Renal pelvis (tissue), 4 donors: ENCODE measurements around the gene DOK6. TPM values are rescaled to one million over a fixed set of nuclear protein-coding genes. Genes with fewer than 3 reads are reported as not detected.

Source experiments
- DNase-seq: peaks from one replicate; pipeline ENCODE4 v3.0.0-alpha.2; 2013
- polyA plus RNA-seq, 3 donors: library from polyadenylated mRNA; unstranded; fragments of 120-200 nt; gene quantifications; one replicate each; pipeline ENCODE4 v1.2.1, GENCODE V29; 2013; ENCODE audit not compliant: insufficient read length in 3 of 3

The DOK6 gene
- polyA plus RNA-seq, 3 donors, result 15.8 to 21.9 (median 18.0) TPM

DNA sequence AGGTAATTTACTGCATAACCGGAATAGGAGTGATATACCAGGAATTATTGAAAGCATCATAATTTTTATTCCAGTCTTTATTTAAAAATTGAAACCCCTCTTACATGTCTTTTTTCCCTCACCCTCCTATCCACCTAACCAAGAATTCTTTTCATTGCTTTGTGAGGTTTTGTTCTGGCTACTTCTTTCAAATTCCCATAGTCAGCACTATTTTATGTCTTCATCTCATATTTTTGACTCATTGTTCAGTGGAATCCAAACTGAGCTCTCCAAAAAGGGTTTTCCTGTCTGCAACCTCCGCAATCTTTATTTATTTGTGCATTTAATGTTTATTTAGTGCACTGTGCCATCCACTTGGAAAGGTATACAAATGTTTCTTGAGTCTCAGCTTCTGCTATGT lies 128.5 kb downstream of the DOK6 start:
- no peak for DNase-seq

DNA sequence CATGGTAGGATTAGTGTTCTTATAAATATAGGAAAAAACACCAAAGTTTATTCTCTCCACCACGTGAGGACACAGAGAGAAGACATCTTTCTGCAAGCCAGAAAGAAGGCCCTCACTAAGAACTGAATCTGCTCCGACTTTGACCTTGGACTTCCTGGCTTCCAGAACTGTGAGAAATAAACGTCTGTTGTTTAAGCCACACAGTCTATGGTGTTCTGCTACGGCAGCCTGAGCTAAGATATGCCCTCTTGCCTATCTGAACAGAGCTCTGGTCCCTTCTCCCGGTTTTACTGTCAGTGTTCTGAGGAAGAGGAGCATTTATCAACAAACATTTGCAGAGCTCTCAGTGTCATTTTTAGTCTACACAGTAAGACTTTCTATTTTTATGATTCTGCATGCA lies 131.3 kb downstream of the DOK6 start:
- DNase-seq, result no peak

DNA sequence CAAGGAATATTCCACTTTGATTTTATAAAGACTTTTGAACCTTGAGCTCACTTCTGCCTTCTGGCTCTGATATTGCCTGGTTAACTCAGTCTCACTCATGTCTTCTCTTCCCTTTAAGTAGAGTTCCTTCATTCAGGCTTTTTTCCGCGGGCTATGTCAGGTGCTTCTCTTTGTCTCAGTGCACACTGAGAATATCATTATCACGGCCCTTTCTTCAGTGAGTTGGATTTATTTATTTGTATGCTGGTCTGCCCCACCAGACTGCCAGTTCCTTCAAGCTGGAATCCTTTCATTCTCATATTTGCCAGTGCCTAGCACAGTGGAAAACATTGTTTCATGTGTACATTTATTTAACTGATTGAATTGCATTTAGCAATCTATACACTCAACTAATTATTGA lies 136.5 kb downstream of the DOK6 start:
- DNase-seq, result no peak

DNA sequence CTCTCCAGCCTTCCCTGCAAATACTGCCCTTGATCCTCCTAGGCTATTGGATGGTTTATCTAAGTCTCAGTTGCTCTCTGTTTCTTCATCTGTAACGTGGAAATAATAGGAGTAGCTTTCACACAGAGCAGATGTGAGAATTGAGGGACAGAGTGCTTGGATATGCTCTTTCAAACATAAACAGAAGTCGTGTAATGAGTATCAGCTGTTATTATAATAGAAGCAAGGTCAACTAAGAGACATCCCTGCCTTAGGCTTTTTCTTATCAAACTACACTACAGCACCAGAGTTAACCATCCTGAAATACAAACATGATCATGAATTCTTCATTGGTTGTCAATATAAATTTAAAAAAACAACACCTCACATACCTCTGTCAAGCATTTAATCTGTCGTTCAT lies 138.2 kb downstream of the DOK6 start:
- DNase-seq, result no peak

DNA sequence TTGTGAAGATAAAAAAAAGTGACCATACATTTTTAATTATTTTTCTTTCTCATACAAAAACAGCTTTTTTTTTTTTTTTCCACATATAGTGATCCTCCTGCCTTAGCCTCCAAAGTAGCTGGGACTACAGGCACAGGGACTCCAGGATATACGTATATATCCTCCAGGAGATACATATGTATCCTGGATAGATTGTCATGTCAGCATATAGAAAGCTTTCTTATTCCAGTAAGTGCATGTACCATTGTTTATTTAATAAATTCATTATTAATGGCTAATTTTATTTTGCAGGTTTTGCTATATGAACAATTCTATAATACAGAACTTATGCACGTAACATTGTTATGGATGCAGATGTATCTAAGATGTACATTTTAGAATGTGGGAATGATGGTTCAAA lies 138.7 kb downstream of the DOK6 start:
- DNase-seq, result no peak

DNA sequence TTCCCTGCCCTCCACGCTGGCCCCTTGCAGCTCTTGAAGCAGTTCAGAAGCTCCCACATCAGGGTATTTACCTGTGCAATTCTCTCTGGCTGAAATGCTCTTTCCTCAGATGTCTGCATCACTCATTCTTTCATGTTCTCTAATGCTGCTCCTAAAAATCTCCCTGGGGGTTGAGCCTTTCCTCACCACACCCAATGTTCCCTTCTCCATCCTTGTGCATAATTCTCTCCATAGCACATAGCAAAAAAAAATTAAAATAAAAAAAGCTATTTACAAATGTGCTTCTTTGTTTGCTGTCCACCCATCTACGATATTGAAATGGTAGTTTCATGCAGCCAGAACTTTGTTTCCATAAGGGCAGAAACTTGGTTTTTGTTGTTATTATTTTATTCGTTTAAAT lies 155.5 kb downstream of the DOK6 start:
- no peak for DNase-seq

DNA sequence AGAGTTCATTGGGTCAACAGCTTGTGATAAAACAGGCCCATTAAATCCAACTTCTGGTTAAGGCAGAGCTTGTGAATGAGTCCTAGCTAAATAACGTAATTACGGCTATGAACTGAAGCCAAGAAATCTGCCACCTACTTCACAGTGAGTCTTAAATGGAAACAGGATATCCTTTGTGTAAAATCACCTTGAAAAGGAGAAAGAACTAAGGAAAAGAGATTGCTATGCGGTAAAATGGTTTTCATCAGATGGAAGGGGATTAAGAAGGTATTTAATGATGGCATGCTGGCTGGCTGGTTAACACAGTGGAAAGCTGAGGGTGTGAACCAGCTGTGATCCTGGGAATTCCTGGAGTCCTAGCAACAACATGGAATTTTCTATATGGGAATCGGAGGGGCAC lies 156.6 kb downstream of the DOK6 start:
- DNase-seq, result peak; percentile 20

DNA sequence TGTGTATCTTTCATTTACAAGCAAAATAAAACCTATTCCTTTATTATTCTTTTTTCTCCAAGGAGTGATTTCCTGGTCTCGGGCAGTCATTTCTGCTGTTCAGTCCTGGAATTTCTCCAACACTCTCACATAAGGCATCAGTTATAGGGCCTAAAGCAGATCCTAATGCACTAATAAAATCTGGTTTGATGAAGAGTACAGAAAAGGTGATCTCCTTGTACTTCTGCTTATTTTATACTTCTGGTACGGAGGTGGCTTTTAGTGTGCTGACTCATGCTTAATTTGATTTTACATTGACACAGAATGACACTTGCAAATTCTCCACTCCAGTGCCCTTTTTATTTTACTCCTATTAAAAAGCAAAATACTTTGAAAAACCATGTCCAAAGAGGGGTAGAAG lies 157.4 kb downstream of the DOK6 start:
- DNase-seq, result peak; percentile 2

DNA sequence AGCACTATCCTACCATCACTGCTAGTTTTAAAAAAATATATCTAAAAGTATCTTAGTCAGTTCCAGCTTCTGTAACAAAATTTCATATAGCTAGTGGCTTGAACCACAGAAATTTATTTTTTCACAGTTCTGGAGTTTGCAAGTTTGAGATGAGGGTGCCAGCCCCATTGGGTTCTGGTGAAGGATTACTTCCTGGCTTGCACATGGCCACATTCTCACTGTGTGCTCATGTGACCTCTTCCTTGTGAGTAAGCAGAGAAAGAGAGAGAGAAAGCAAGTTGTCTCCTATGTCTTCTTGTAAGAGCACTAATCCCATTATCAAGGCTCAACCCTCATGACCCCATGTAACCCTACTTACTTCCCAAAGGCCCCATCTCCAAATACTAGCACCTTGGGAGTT lies 158.9 kb downstream of the DOK6 start:
- DNase-seq, result no peak

DNA sequence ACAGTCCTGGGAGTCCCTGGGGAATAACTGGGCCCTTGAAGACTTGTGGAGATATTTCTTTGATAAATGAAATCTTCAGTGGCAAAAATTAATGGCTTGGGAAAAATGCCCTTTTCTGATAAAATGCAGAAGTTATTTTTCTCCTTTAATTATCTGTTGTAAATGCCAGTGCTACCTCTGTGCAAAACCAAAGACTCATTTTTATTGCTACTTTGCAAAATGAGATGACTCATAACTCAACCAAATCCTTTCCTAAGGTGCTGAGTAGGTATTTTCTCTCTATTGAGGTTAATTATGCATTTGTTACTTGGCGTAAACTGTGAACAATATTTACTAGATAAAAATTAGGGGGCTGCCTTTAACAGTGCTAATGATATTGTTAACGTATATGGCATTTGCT lies 163.9 kb downstream of the DOK6 start:
- no peak for DNase-seq

DNA sequence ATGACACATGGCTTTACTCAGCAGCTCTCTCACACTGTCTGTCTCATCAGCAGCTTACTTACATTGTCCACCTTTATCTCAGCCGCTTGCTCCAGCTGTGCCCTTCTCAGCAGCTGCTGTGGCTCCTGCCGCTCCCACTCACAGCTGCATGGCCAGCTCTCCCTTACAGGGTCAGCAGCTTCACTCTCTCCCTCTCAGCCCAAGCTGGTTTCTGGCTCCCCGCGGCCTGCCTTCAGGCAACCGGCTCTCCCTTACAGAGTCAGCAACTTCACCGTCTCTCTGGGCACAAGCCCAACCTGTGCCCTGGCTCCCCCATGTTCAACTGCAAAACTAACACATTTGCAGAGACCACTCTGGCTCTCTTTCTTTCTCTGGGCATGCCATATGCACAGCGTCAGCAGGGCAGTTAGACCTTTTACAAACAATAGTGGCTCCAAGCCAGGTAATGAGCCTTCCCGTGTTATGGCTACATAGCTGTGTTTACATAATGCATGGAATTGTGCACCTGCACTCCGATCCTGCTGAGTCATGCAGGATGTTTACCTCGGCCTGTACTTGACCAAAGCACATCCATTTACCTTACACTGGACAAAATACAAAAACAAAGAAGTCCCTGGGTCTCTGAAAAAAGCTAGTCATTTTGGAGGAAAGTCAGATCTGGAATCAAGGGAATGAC lies 167.3 kb downstream of the DOK6 start:
- DNase-seq, result peak; percentile 4

DNA sequence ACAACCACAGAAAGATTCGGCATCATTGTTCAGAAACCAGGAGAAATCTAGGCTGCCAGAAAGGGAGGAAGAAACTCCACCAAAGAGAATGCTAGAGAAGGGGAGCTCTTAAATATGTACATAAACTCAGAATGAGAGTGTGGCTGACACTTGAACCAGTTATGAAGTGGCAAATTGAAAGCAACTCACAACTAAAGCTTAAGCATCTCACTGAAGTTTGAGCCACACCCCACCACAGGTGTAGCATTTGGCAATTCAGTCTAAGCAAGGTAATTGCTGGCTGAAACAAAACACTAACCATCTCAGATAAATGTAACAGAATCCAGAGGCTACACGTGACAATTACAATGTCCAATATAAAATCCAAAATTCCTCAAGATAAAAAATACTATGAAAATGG lies 168.4 kb downstream of the DOK6 start:
- DNase-seq, result no peak

DNA sequence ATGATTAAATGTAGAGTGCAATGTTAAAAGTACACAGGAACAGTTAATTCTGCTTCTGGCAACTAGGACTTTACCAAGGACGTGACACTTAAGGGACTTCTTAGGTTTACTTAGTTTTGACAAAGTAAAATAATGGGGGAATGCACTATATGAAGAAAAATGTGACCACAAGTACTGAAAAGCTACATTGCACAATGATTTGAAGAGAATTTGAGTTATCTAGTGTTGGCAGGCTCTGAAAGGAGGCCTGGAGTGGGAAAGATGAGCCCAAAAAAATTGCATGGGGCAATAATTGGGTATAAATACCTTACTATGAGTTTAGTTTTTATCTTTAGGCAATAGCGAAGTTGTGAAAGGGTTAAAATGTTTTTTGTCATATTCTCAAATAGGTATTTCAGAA lies 173.7 kb downstream of the DOK6 start:
- no peak for DNase-seq

DNA sequence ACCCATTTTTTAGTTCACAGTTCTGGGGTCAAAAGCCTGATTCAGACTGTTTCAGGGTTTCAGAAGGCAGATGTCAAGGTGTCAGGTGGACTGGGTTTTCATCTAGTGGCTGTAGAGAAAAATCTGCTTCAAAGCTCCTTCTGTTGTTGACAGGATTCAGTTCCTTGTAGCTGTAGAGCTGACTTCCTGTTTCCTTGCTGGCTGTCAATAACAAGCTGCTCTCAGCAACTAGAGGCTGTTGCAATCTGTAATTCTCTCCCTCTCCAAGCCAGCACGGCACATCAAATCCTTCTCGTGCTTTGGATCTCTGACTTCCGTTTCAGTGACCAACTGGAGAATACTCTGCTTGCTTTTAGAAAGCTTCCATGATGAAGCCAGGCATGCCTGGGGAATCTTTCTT lies 179.4 kb downstream of the DOK6 start:
- DNase-seq, result no peak

DNA sequence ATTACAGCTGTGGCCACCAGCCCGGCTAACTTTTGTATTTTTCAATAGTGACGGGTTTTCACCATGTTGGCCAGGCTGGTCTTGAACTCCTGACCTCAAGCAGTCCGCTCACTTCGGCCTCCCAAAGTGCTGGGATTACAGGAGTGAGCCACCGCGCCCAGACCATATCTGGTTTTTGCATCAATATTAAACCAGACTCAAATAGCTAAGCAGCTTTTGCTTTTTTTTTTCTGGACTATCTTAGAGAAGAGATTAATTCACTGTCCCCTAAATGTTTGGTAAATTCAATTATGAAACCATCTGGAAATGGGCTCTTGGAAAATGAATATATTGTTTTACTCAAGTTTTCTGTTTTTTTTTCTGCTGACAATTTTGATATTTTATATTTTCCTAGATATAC lies 183.7 kb downstream of the DOK6 start:
- DNase-seq, result no peak

DNA sequence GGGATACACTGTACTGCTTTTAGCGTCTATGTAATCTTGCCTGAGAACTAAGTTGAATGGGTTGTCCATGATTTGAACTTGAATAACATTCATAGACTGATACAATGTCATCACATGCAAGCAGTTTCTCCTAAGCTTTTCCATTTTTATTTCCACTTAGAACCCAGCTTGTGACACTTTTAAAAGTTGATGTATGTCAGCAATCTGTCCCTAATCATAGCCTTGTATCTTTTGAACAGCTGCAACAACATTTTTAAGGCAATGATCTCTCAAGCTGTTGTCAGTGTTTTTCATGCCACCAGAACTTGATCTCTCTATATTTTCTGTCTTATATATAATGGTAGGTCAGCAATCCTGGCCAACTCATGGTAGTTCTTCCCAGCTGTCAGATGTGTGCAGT lies 185.0 kb downstream of the DOK6 start:
- peak; percentile 19 for DNase-seq

DNA sequence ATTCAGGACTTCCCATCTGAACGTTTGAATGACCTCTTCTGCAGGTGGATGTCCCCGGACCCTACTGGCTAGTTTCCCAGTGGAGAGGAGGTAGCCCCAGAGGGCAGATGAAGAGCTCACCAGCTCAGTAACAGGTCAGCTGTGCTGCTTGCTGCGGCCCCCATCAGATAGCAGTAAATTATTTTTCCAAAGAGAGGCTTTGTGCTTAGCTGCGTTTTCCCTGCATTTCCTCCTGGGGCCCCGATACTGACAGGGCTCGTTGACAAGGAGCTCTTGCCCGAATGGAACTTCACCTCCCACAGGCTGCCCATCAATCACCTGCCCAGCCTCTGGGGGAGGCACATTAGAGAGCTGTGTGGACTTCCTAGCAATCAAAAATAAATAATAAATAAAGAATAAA lies 185.8 kb downstream of the DOK6 start:
- DNase-seq, result peak; percentile 12

DNA sequence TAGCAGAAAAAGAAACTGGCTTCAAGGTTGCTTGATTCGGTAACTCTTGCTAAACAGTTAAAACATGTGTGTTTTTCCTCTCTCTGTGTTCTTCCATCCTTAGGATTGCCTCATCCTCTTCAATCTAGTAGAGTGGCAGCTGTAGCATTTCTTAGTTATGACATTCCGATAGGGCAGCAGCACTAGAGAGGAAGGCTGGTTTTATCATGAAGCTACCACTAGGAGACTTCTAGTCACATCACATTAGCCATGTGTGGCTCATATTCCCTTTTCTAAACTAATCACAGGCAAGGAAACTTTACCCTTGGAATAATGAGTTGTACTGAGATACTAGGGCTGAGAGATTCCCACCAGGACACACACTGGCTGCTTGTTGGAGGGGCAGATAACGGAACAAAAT lies 187.6 kb downstream of the DOK6 start:
- DNase-seq, result no peak

DNA sequence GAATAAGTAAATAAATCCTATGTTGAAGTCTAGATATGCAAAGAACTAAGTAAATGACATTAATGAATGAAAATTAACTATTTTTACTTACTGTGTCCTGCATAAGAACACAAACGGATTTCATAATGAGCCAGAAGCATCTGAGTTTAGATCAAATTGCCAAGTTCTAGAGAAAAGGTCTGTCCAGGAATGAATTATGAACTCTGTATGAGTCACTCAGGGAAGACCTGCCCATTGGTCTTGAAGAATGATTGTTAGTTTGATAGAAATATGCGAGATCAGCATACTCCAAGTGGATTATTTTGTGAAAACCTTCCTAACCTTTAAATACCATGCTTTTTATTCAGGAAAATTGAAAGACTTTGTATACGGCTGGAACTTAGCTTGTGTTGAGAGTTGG lies 189.5 kb downstream of the DOK6 start:
- DNase-seq, result no peak

DNA sequence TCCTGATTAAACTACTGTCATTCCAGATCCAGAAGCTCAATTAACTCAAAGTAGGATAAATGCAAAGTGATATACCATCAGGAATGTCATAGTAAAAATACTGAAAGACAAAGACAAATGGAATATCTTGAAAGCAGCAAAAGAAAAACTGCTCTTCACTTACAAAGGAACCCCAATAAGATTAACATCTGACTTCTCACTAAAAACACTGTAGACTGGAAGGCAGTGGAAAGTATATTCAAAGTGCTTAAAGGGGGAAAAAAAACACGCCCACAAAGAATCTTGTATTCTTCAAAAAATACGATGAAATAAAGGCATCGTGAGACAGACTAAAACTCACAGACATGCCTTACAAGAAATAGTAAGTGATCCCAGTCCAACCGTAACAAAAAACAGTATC lies 195.7 kb downstream of the DOK6 start:
- DNase-seq, result no peak

DNA sequence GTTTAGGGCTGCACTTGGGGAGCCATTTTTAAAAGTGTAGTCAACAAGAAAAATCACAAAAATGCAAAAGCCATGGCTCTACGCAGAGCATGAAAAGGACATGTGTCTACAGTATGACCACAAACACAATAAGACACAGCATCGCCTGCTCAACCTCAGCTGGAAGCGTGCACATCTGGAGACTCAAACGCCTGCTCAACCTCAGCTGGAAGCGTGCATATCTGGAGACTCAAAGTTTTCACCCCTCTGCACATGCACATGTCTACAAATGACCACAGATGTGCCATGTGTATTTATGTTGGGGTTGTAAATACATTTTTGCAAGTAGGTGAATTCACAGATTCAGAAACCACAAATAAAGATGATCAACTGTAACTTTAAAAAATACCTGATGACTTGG lies 196.9 kb downstream of the DOK6 start:
- DNase-seq, result no peak

DNA sequence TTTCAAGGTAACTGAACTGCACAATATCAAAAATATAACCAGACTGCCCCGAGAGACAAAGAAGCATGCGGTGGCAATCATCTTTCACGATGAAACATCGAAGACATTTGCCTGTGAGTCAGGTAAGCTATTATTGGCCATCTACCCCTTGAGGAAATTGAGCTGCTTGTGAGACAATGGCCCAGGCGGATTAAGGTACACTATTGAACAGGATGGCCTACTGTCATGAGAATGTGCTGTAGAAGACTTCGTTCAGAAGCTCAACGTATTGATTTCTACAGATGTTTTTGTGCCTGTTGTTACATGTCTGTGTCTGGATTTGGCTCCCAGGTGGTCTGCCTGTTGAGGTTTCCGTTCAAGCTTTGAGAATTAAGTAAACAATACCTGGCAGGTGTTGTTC lies 198.7 kb downstream of the DOK6 start:
- no peak for DNase-seq

DNA sequence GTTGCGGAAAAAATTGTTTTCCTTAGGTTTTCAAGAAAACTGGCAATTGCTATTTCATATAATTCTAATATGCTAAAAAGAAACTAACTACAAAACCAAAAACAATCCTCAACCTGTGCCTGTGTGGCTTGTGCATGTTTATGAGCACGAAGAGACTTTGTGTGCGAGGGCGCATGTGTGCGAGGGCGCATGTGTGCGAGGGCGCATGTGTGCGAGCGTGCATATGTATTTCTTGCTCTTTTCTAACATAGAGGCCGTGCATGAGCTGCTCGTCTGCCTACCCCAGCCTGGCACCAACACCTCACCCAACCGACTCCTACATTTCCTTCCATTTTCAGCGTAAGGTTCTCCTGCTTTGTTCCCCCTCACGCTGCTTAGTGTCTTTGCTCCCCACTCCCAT lies 211.6 kb downstream of the DOK6 start:
- DNase-seq, result no peak

DNA sequence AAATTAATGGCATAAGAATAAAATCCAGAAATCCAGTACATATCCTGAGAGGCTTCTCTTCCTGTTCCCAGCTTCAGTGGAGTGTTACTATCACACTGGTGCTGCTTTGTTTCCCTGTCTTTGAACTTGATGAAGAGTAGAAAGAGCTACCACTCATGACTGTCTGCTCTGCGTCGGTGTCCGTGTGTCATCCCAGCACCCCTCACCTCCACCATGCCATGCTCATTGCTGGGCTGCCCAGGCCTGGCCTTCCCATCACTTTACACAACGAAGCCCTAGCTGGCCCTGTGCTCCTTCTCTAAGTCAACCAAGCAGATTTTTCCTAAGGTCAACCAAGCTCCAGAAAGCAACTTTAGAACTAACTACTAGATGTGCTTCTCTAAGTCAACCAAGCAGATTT lies 215.4 kb downstream of the DOK6 start:
- DNase-seq, result no peak

DNA sequence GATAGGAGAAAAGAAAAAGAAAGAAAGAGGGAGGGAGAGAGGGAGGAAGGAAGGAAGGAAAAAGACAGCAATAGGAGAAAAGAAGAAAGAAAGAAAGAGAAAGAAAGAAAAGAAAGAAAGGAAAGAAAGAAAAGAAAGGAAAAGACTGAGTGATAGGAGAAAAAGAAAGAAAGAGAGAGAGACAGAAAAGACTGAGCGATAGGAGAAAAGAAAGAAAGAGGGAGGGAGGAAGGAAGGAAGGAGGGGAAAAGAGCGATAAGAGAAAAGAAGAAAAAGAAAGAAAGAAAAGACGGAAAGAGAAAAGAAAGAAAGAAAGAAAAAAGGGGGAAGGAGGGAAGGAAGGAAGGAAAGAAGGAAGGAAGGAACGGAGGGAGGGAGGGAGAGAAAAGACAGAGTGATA lies 216.7 kb downstream of the DOK6 start:
- DNase-seq, result no peak
